Measurements from ENCODE around the gene XPR1.

- TF ChIP-seq CTCF (IDR thresholded peaks at IDR 0.05) (no peak), POLR2A (IDR thresholded peaks at IDR 0.05) (no peak), EP300 (IDR thresholded peaks at IDR 0.05) (no peak)
Observed at GRCh38 chr1:180854456-180854855, 222.6 kb downstream of the XPR1 start.
